Skeletal muscle tissue (tissue), 4 donors: ENCODE results near the gene GPR65. TPM values are rescaled to one million over a fixed set of nuclear protein-coding genes. Genes with fewer than 3 reads are reported as not detected.
A peak's percentile ranks its signal among the peaks of the same experiment; 100 is the strongest.

Source experiments
- H3K27ac ChIP-seq: one replicate; pipeline ENCODE4 v1.7.0; 2013; ENCODE audit warnings: mild to moderate bottlenecking, low read depth, low read length, inconsistent platforms
- H3K27me3 ChIP-seq, 3 donors: one replicate each; pipeline ENCODE4 v1.7.0; 2013; ENCODE audit warnings: low read length in 3 of 3; ENCODE audit not compliant: control insufficient read depth in 3 of 3, insufficient read depth in 3 of 3
- H3K36me3 ChIP-seq, 3 donors: one replicate each; pipeline ENCODE4 v1.7.0; 2013; ENCODE audit warnings: low read length in 3 of 3; ENCODE audit not compliant: control insufficient read depth in 3 of 3, insufficient read depth in 3 of 3
- H3K4me1 ChIP-seq, 3 donors: one replicate each; pipeline ENCODE4 v1.7.0; 2013; ENCODE audit warnings: low read length in 3 of 3, mild to moderate bottlenecking in 3 of 3; ENCODE audit not compliant: control insufficient read depth in 3 of 3, insufficient read depth in 3 of 3
- H3K4me3 ChIP-seq, 3 donors: one replicate each; pipeline ENCODE4 v1.7.0; 2013; ENCODE audit warnings: low read length in 3 of 3
- H3K9ac ChIP-seq, 3 donors: one replicate each; pipeline ENCODE4 v1.7.0; 2013; ENCODE audit warnings: low read length in 3 of 3, mild to moderate bottlenecking in 3 of 3, moderate library complexity in 2 of 3, low read depth in 1 of 3
- H3K9me3 ChIP-seq, 3 donors: one replicate each; pipeline ENCODE4 v1.7.0; 2013; ENCODE audit warnings: low read length in 3 of 3; ENCODE audit not compliant: control insufficient read depth in 3 of 3
- total RNA-seq: library from RNA; depleted of rRNA; stranded (reverse); fragments of >200 nt; gene quantifications from one replicate; pipeline ENCODE4 v1.2.3, GENCODE V29; 2014
- donor health status: Osteomylitis.

GPR65 gene
- total RNA-seq: 0.52 TPM

GRCh38 chr14:88005050-88005481 lies at the start of gene GPR65:
TSS of gene GPR65 (plus strand) at chr14:88005135. CDS start at chr14:88010848, 5,713 bp downstream.
- H3K4me3 ChIP-seq: peak within 1 kb of the TSS in 1 of 3 donors; percentile 51
- no peaks in the 10 kb centered on the region for H3K27me3 ChIP-seq
- H3K27ac ChIP-seq: no peak within 1 kb of the TSS
- no peaks in the 10 kb centered on the region for H3K9me3 ChIP-seq
- no peaks in the 10 kb centered on the region for H3K36me3 ChIP-seq
- H3K9ac ChIP-seq: peak within 1 kb of the TSS in 1 of 3 donors; percentile 17
- no peaks in the 10 kb centered on the region for H3K4me1 ChIP-seq

GRCh38 chr14:87955501-87955900 lies 49.4 kb upstream of the GPR65 start:
- no peaks in the 10 kb centered on the region for H3K9me3 ChIP-seq
- no peaks in the 10 kb centered on the region for H3K4me1 ChIP-seq
- peaks cover 0 to 2% (median 0%) of the 10 kb centered on the region in 3 donors for H3K36me3 ChIP-seq
- no peak overlapping the region for H3K4me3 ChIP-seq
- no peak overlapping the region for H3K9ac ChIP-seq
- H3K27ac ChIP-seq: no peak overlapping the region
- H3K27me3 ChIP-seq: no peaks in the 10 kb centered on the region

GRCh38 chr14:87960013-87960787 lies 44.7 kb upstream of the GPR65 start:
- Histone ChIP-seq H3K9ac (no peak overlapping the region), H3K4me3 (no peak overlapping the region), H3K27me3 (no peaks in the 10 kb centered on the region), H3K9me3 (no peaks in the 10 kb centered on the region), H3K4me1 (no peaks in the 10 kb centered on the region), H3K27ac (no peak overlapping the region), H3K36me3 (peaks cover 9 to 21% (median 20%) of the 10 kb centered on the region in 3 donors)

DNA sequence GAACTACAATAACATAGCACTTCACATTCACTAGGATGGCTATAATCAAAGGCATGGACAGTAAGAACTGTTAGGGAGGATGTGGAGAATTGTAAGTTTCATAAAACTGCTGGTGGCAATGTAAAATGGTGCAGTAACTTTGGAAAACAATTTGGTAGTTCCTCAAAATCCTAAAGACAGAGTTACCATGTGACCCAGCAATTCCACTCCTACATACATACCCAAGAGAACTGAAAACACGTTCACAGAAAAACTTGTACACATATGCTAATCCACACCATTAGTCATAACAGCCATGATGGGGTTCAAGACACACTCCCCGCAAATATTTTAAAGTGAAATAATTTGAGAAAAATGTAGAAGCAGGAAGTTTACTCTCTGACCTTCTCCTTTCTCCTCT lies 43.7 kb upstream of the GPR65 start:
- H3K27ac ChIP-seq: no peak overlapping the region
- H3K9ac ChIP-seq: no peak overlapping the region
- H3K4me1 ChIP-seq: no peaks in the 10 kb centered on the region
- peaks cover 9 to 23% (median 21%) of the 10 kb centered on the region in 3 donors for H3K36me3 ChIP-seq
- no peaks in the 10 kb centered on the region for H3K27me3 ChIP-seq
- H3K9me3 ChIP-seq: no peaks in the 10 kb centered on the region
- no peak overlapping the region for H3K4me3 ChIP-seq

- peaks cover 6 to 21% (median 19%) of the 10 kb centered on the region in 3 donors for H3K36me3 ChIP-seq
- H3K9ac ChIP-seq: no peak overlapping the region
- H3K9me3 ChIP-seq: no peaks in the 10 kb centered on the region
- H3K27me3 ChIP-seq: no peaks in the 10 kb centered on the region
- H3K4me3 ChIP-seq: no peak overlapping the region
- no peak overlapping the region for H3K27ac ChIP-seq
- H3K4me1 ChIP-seq: no peaks in the 10 kb centered on the region
These were observed 38.1 kb upstream of the GPR65 start for GRCh38 chr14:87966816-87967215.

DNA sequence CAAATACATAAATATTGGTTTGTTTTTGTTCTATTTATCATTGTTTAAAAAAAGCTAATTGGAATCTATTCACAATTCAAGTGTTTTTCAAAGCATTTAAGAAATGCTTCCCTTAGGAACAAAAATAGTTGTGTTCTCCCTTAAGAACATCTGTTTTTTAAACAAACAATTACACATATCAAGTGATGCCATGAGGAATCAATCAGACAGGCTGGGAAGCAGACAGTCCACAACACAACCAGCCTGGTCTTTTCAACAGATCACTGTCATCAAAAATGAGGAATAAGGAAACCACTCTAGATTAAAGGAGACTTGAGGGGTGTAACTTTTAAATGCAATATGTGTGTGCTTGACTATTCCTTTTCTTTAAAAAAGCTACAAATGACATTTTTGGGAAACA lies 37.4 kb upstream of the GPR65 start:
- peaks cover 6 to 15% (median 13%) of the 10 kb centered on the region in 3 donors for H3K36me3 ChIP-seq
- H3K4me1 ChIP-seq: no peaks in the 10 kb centered on the region
- no peak overlapping the region for H3K27ac ChIP-seq
- H3K27me3 ChIP-seq: no peaks in the 10 kb centered on the region
- no peak overlapping the region for H3K9ac ChIP-seq
- no peaks in the 10 kb centered on the region for H3K9me3 ChIP-seq
- H3K4me3 ChIP-seq: no peak overlapping the region

GRCh38 chr14:87971010-87971409 lies 33.9 kb upstream of the GPR65 start:
- Histone ChIP-seq H3K27me3 (no peaks in the 10 kb centered on the region), H3K4me3 (no peak overlapping the region), H3K9me3 (no peaks in the 10 kb centered on the region), H3K27ac (no peak overlapping the region), H3K9ac (no peak overlapping the region), H3K4me1 (no peaks in the 10 kb centered on the region), H3K36me3 (peaks cover 0 to 11% (median 6%) of the 10 kb centered on the region in 3 donors)

DNA sequence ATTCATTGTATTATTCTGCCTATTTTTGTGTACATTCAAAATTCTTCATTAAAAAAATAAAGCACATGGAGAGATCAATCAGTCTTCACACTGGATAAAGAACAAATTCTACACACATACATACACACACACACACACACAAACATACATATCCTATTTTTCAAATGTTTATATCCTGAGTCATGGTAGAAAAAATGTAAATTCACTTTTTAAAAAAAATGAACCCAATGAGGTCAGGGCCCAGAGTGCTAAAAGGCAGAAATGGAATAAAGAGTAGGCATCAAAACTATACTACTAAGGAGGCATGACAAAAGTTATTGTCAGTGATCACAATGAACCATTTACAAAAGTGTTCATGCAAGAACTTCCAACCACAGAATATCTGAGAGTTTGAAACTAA lies 29.3 kb upstream of the GPR65 start:
- Histone ChIP-seq H3K4me3 (no peak overlapping the region), H3K9me3 (no peaks in the 10 kb centered on the region), H3K9ac (no peak overlapping the region), H3K27me3 (no peaks in the 10 kb centered on the region), H3K36me3 (peaks cover 0 to 8% (median 4%) of the 10 kb centered on the region in 3 donors), H3K4me1 (no peaks in the 10 kb centered on the region), H3K27ac (no peak overlapping the region)

DNA sequence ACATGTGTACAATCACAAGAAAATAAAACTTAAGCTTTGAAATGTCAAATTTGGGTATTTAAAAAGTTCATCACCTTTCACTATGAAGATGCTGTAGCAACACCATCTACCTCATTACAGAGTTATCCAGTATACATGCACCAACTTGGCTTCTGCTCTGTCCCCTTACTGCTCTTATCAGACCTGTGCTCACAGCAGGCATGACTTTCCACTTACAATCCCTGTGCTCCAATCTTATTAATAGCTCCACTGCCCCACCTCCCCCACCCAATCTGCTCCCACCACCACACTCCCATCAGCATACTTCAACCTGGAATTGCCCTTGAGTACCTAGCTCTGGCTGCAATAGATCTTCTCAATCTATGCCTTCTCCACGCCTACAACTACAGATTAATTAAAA lies 25.2 kb upstream of the GPR65 start:
- H3K27ac ChIP-seq: no peak overlapping the region
- H3K9ac ChIP-seq: no peak overlapping the region
- H3K36me3 ChIP-seq: peaks cover 2 to 17% (median 7%) of the 10 kb centered on the region in 3 donors
- no peaks in the 10 kb centered on the region for H3K9me3 ChIP-seq
- H3K27me3 ChIP-seq: no peaks in the 10 kb centered on the region
- no peaks in the 10 kb centered on the region for H3K4me1 ChIP-seq
- no peak overlapping the region for H3K4me3 ChIP-seq

- Histone ChIP-seq H3K9me3 (no peaks in the 10 kb centered on the region), H3K36me3 (peaks cover 2 to 13% (median 11%) of the 10 kb centered on the region in 3 donors), H3K27ac (no peak overlapping the region), H3K4me3 (no peak overlapping the region), H3K9ac (no peak overlapping the region), H3K27me3 (no peaks in the 10 kb centered on the region), H3K4me1 (peaks cover 7 to 17% (median 10%) of the 10 kb centered on the region in 3 donors)
These were observed 15.5 kb upstream of the GPR65 start for GRCh38 chr14:87989221-87989955.
